H1 (cell line): Measurements from ENCODE around the gene ARL3. TPM values are rescaled to one million over a fixed set of nuclear protein-coding genes. Genes with fewer than 3 reads are reported as not detected.
"Not testable (repeated sequence)": the region's sequence is repeated elsewhere in the genome, so short reads cannot be mapped to it uniquely, and the experiment has no call there.

Source experiments
- CTCF ChIA-PET: fragments of 300-600 bp; sonication (Branson Sonifier 250); formaldehyde crosslinking; loops from one replicate; lab custom pipeline; 2021; ENCODE audit not compliant: partially characterized antibody; lab: Charles Lee
- POLR2A ChIA-PET: fragments of 300-600 bp; sonication (Branson Sonifier 250); formaldehyde crosslinking; loops from one replicate; lab custom pipeline; 2021; ENCODE audit warnings: inconsistent platforms; ENCODE audit not compliant: partially characterized antibody; lab: Charles Lee
- DNase-seq, 2 experiments: peaks; one replicate each; pipeline versions ENCODE4 v3.0.0 to v3.0.0-alpha.2; 2010 to 2022; ENCODE audit warnings: low spot score in 2 of 2, low read depth in 1 of 2, mixed read lengths in 1 of 2
- FAIRE-seq: peaks from 2 replicates; lab custom pipeline; 2011; peaks lifted over from hg19 to GRCh38; lab: Jason Lieb, UNC
- H2AFZ ChIP-seq: 2 replicates; pipeline ENCODE4 v1.8.1; 2012; ENCODE audit warnings: low read length, inconsistent platforms
- H2AK5ac ChIP-seq: 2 replicates; pipeline ENCODE4 v1.6.1; 2013; ENCODE audit warnings: low read depth, low read length
- H2BK120ac ChIP-seq: replicated peaks from 2 replicates; pipeline ENCODE3; 2013; ENCODE audit warnings: low read depth, low read length, inconsistent platforms
- H2BK12ac ChIP-seq: 2 replicates; pipeline ENCODE4 v1.6.1; 2013; ENCODE audit warnings: low read depth, low read length
- H2BK15ac ChIP-seq: 2 replicates; pipeline ENCODE4 v1.6.1; 2013; ENCODE audit warnings: low read length
- H2BK20ac ChIP-seq: 2 replicates; pipeline ENCODE4 v1.6.1; 2013; ENCODE audit warnings: low read length
- H2BK5ac ChIP-seq: 2 replicates; pipeline ENCODE4 v1.6.1; 2013; ENCODE audit warnings: low read depth, low read length
- H3K14ac ChIP-seq: 2 replicates; pipeline ENCODE4 v1.6.1; 2013; ENCODE audit warnings: inconsistent platforms; ENCODE audit not compliant: insufficient read length
- H3K18ac ChIP-seq: 2 replicates; pipeline ENCODE4 v1.6.1; 2013; ENCODE audit warnings: low read length; ENCODE audit errors: extremely low read depth
- H3K23ac ChIP-seq: 2 replicates; pipeline ENCODE4 v1.6.1; 2013; ENCODE audit warnings: inconsistent platforms; ENCODE audit not compliant: insufficient read length
- H3K23me2 ChIP-seq: 2 replicates; pipeline ENCODE4 v1.6.1; 2013; ENCODE audit warnings: low read depth, low read length
- H3K27ac ChIP-seq: 2 replicates; pipeline ENCODE4 v1.6.1; 2011; ENCODE audit warnings: low read depth, low read length, inconsistent platforms
- H3K27me3 ChIP-seq, 4 experiments: replicated peaks in 1 of 4; 1 replicate in 1 of 4; 2 replicates in 3 of 4; pipeline versions ENCODE4 v1.6.1 to v1.8.1; 2011 to 2013; ENCODE audit warnings: low read length in 3 of 4, mild to moderate bottlenecking in 3 of 4, inconsistent platforms in 2 of 4, mixed read lengths in 2 of 4, moderate library complexity in 1 of 4; ENCODE audit not compliant: control insufficient read depth in 3 of 4, insufficient read depth in 3 of 4; ENCODE audit errors: extremely low read depth in 1 of 4
- H3K36me3 ChIP-seq, 4 experiments: 2 replicates each; pipeline versions ENCODE4 v1.6.1 to v1.8.1; 2011 to 2013; ENCODE audit warnings: mild to moderate bottlenecking in 4 of 4, low read length in 3 of 4, moderate library complexity in 2 of 4, control low read depth in 1 of 4, inconsistent platforms in 1 of 4; ENCODE audit not compliant: insufficient read depth in 4 of 4, control insufficient read depth in 2 of 4
- H3K4ac ChIP-seq: replicated peaks from 2 replicates; pipeline ENCODE3; 2013; ENCODE audit warnings: low read length, low read depth, mixed read lengths, inconsistent platforms; ENCODE audit not compliant: insufficient read length
- H3K4me1 ChIP-seq, 4 experiments: replicated peaks in 1 of 4; 1 replicate in 1 of 4; 2 replicates in 3 of 4; pipeline versions ENCODE4 v1.6.1 to v1.8.1; 2011 to 2013; ENCODE audit warnings: low read length in 3 of 4, inconsistent platforms in 2 of 4, mixed read lengths in 1 of 4; ENCODE audit not compliant: insufficient read depth in 4 of 4, control insufficient read depth in 3 of 4
- H3K4me2 ChIP-seq, 2 experiments: 2 replicates each; pipeline versions ENCODE4 v1.6.1 to v1.8.1; 2011 to 2013; ENCODE audit warnings: low read depth in 2 of 2, low read length in 2 of 2, control low read depth in 1 of 2, inconsistent platforms in 1 of 2, mild to moderate bottlenecking in 1 of 2; ENCODE audit not compliant: insufficient read depth in 1 of 2
- H3K4me3 ChIP-seq, 4 experiments: fragments of 200-600, 300-600 bp in 1 of 4; sonication (generic), shearing (Covaris generic), sonication (Bioruptor Twin) in 1 of 4; 2 replicates each; pipeline versions ENCODE4 v1.5.1 to v1.8.1; 2011 to 2016; ENCODE audit warnings: low read length in 4 of 4, low read depth in 3 of 4, control low read depth in 2 of 4, inconsistent platforms in 2 of 4, mild to moderate bottlenecking in 2 of 4, mixed read lengths in 1 of 4, moderate library complexity in 1 of 4; ENCODE audit not compliant: insufficient read depth in 2 of 4; ENCODE audit errors: extremely low read depth in 1 of 4
- H3K56ac ChIP-seq: replicated peaks from 2 replicates; pipeline ENCODE3; 2013; ENCODE audit warnings: low read depth, mild to moderate bottlenecking, mixed read lengths, low read length, inconsistent platforms; ENCODE audit not compliant: insufficient read length
- H3K79me1 ChIP-seq: 2 replicates; pipeline ENCODE4 v1.6.1; 2013; ENCODE audit warnings: low read depth, low read length, control low read depth
- H3K79me2 ChIP-seq, 2 experiments: 2 replicates each; pipeline versions ENCODE4 v1.6.1 to v1.8.1; 2012 to 2013; ENCODE audit warnings: low read length in 2 of 2, mild to moderate bottlenecking in 2 of 2, inconsistent platforms in 1 of 2; ENCODE audit not compliant: insufficient read depth in 2 of 2, control insufficient read depth in 1 of 2
- H3K9ac ChIP-seq, 4 experiments: replicated peaks in 1 of 4; 1 replicate in 1 of 4; 2 replicates in 3 of 4; pipeline versions ENCODE4 v1.6.1 to v1.8.1; 2011 to 2013; ENCODE audit warnings: low read depth in 3 of 4, low read length in 3 of 4, control low read depth in 2 of 4, mild to moderate bottlenecking in 2 of 4, moderate library complexity in 2 of 4, inconsistent platforms in 1 of 4; ENCODE audit errors: extremely low read depth in 1 of 4
- H3K9me3 ChIP-seq, 2 experiments: 2 replicates each; pipeline versions ENCODE4 v1.6.1 to v1.8.1; 2012 to 2013; ENCODE audit warnings: mild to moderate bottlenecking in 2 of 2, moderate library complexity in 2 of 2, control low read depth in 1 of 2, inconsistent platforms in 1 of 2, low read depth in 1 of 2, low read length in 1 of 2, mixed read lengths in 1 of 2; ENCODE audit not compliant: insufficient read depth in 2 of 2
- H4K20me1 ChIP-seq, 2 experiments: replicated peaks in 1 of 2; 2 replicates each; pipeline versions ENCODE3 to v1.8.1; 2011 to 2013; ENCODE audit warnings: inconsistent platforms in 2 of 2, low read length in 2 of 2, mild to moderate bottlenecking in 1 of 2; ENCODE audit not compliant: insufficient read depth in 2 of 2, control insufficient read depth in 1 of 2
- H4K5ac ChIP-seq: 2 replicates; pipeline ENCODE4 v1.6.1; 2013; ENCODE audit warnings: low read length, low read depth, mixed read lengths, inconsistent platforms; ENCODE audit not compliant: insufficient read length
- H4K8ac ChIP-seq: 2 replicates; pipeline ENCODE4 v1.8.0; 2013; ENCODE audit warnings: mild to moderate bottlenecking, moderate library complexity, low read length, inconsistent platforms; ENCODE audit not compliant: insufficient read depth; ENCODE audit errors: extremely low read depth
- H4K91ac ChIP-seq: replicated peaks from 2 replicates; pipeline ENCODE3; 2013; ENCODE audit warnings: low read length, mixed read lengths, inconsistent platforms; ENCODE audit not compliant: insufficient read length
- WGBS, 2 experiments: shearing (Covaris generic) in 1 of 2; methylation state at CpG; one replicate each; pipeline versions ENCODE4 v1.1.6 to v1.1.7; 2013 to 2015; ENCODE audit warnings: low lambda C conversion rate in 2 of 2, mixed read lengths in 2 of 2, inconsistent platforms in 1 of 2, low coverage in 1 of 2, missing lambda C conversion rate in 1 of 2; ENCODE audit not compliant: insufficient replicate concordance in 2 of 2, insufficient coverage in 1 of 2, insufficient read length in 1 of 2; ENCODE audit errors: extremely low coverage in 1 of 2, missing lambda C conversion rate in 1 of 2; 5-methylcytosine and 5-hydroxymethylcytosine counted together
- polyA plus RNA-seq, 7 experiments: library from polyadenylated mRNA; depleted of rRNA in 3 of 7; stranded (reverse) in 5 of 7; unstranded in 2 of 7; fragments of >200 nt in 5 of 7; fragments of 200-250 nt in 2 of 7; gene quantifications; 1 replicate in 5 of 7; 2 replicates in 1 of 7; 4 replicates in 1 of 7; pipeline versions ENCODE4 v1.2.1 to v1.2.3, GENCODE V29; 2011 to 2013; ENCODE audit warnings: missing spikeins in 2 of 7, mixed read lengths in 2 of 7
- total RNA-seq: library from RNA; stranded (reverse); fragmentation: NEBNext Ultra II Directional; extraction: Animal tissue kit (Norgen Biotek cat#: 25700); gene quantifications from 2 replicates; pipeline ENCODE4 v1.2.1, GENCODE V29; 2021

ARL3 gene
- total and polyA plus RNA-seq, 2 of the 8 experiments (the other 6 are each of a cell fraction or from before 2014, with no cell fraction given), result 8.8 to 16.2 TPM

- H3K36me3 ChIP-seq, H2AK5ac ChIP-seq, H4K5ac ChIP-seq, H4K8ac ChIP-seq, H2BK15ac ChIP-seq, H3K23me2 ChIP-seq, H3K4ac ChIP-seq, H3K18ac ChIP-seq, H2AFZ ChIP-seq, H4K91ac ChIP-seq, H3K9me3 ChIP-seq, H3K27me3 ChIP-seq, H2BK5ac ChIP-seq, H3K79me2 ChIP-seq, H3K4me3 ChIP-seq, H3K4me1 ChIP-seq, H2BK12ac ChIP-seq, H3K14ac ChIP-seq, H2BK120ac ChIP-seq, DNase-seq, H3K4me2 ChIP-seq, H4K20me1 ChIP-seq, POLR2A ChIA-PET, H3K56ac ChIP-seq, H3K27ac ChIP-seq, H3K9ac ChIP-seq, H3K79me1 ChIP-seq, H2BK20ac ChIP-seq, FAIRE-seq, CTCF ChIA-PET, H3K23ac ChIP-seq: not testable (repeated sequence)
- 88% methylated on average over 5 of the region's 12 CpGs; no CpG with 5 or more reads in 1 of the 2 experiments for WGBS, 2 experiments
Observed at GRCh38 chr10:102758933-102759262, 44.7 kb upstream of the ARL3 start.
